ENCODE measurements around the gene MOB3B.

Gene MOB3B

GRCh38 chr9:27566118-27566517 is 36.5 kb upstream of the MOB3B start:
- no peak overlapping the region for H2AFZ ChIP-seq (ENCODE audit: insufficient read depth, low read length, poor library complexity)
- no peaks in the 10 kb centered on the region for H3K9me3 ChIP-seq (ENCODE audit: insufficient read depth, low read depth, low read length)
- no peaks in the 10 kb centered on the region for H3K4me1 ChIP-seq (ENCODE audit: control insufficient read depth in 1 of 2, insufficient read depth in 2 of 2, low read length in 2 of 2)
- no peak overlapping the region for H2AK5ac ChIP-seq (ENCODE audit: low read length)
- H3K18ac ChIP-seq (ENCODE audit: low read length) = no peak overlapping the region
- H3K4me3 ChIP-seq (ENCODE audit: low read depth, low read length) = no peak overlapping the region
- no peak overlapping the region for H3K23ac ChIP-seq (ENCODE audit: low read length)
- no peaks in the 10 kb centered on the region for H3K79me2 ChIP-seq (ENCODE audit: control insufficient read depth, insufficient read depth, low read length, poor library complexity)
- H3K9ac ChIP-seq (ENCODE audit: low read length) = no peak overlapping the region
- no peak overlapping the region for H2BK5ac ChIP-seq (ENCODE audit: low read depth, low read length, poor library complexity)
- no peak overlapping the region for H3K14ac ChIP-seq (ENCODE audit: low read length)
- no peaks in the 10 kb centered on the region for H3K27me3 ChIP-seq (ENCODE audit: insufficient read depth, low read length)
- H2BK12ac ChIP-seq (ENCODE audit: low read length) = no peak overlapping the region
- no peak for DNase-seq
- no CpG with 5 or more reads among the region's 1 CpG for WGBS (ENCODE audit: extremely low coverage, insufficient coverage, insufficient read length)
- no peak overlapping the region for H3K27ac ChIP-seq (ENCODE audit: low read depth, low read length)
- no peak overlapping the region for H4K12ac ChIP-seq (ENCODE audit: low read depth, low read length)
- H2BK120ac ChIP-seq (ENCODE audit: insufficient read depth, low read length, poor library complexity) = no peak overlapping the region
- H3K79me1 ChIP-seq (ENCODE audit: low read length) = no peaks in the 10 kb centered on the region
- H3K4me2 ChIP-seq (ENCODE audit: low read length) = no peak overlapping the region
- no peak overlapping the region for H4K91ac ChIP-seq (ENCODE audit: low read depth, low read length)
- H4K8ac ChIP-seq (ENCODE audit: low read depth, low read length) = no peak overlapping the region
- H3K4ac ChIP-seq (ENCODE audit: low read depth, low read length) = no peak overlapping the region
- H3K36me3 ChIP-seq (ENCODE audit: control insufficient read depth in 1 of 2, insufficient read depth in 2 of 2, low read length in 2 of 2) = peaks cover 0 to 3% of the 10 kb centered on the region in 2 experiments

- no peaks in the 10 kb centered on the region for H3K4me1 ChIP-seq (ENCODE audit: control insufficient read depth in 1 of 2, insufficient read depth in 2 of 2, low read length in 2 of 2)
- H3K79me2 ChIP-seq (ENCODE audit: control insufficient read depth, insufficient read depth, low read length, poor library complexity) = no peaks in the 10 kb centered on the region
- H4K8ac ChIP-seq (ENCODE audit: low read depth, low read length) = no peak overlapping the region
- H3K27ac ChIP-seq (ENCODE audit: low read depth, low read length) = no peak overlapping the region
- H3K9me3 ChIP-seq (ENCODE audit: insufficient read depth, low read depth, low read length) = no peaks in the 10 kb centered on the region
- H4K91ac ChIP-seq (ENCODE audit: low read depth, low read length) = no peak overlapping the region
- H3K4ac ChIP-seq (ENCODE audit: low read depth, low read length) = no peak overlapping the region
- H3K79me1 ChIP-seq (ENCODE audit: low read length) = no peaks in the 10 kb centered on the region
- H2AK5ac ChIP-seq (ENCODE audit: low read length) = no peak overlapping the region
- H3K9ac ChIP-seq (ENCODE audit: low read length) = no peak overlapping the region
- H4K12ac ChIP-seq (ENCODE audit: low read depth, low read length) = no peak overlapping the region
- no peak overlapping the region for H3K14ac ChIP-seq (ENCODE audit: low read length)
- H2BK5ac ChIP-seq (ENCODE audit: low read depth, low read length, poor library complexity) = no peak overlapping the region
- no peak overlapping the region for H3K18ac ChIP-seq (ENCODE audit: low read length)
- no peak overlapping the region for H3K4me3 ChIP-seq (ENCODE audit: low read depth, low read length)
- no peaks in the 10 kb centered on the region for H3K27me3 ChIP-seq (ENCODE audit: insufficient read depth, low read length)
- no peak overlapping the region for H2AFZ ChIP-seq (ENCODE audit: insufficient read depth, low read length, poor library complexity)
- DNase-seq = no peak
- no peak overlapping the region for H3K23ac ChIP-seq (ENCODE audit: low read length)
- H2BK120ac ChIP-seq (ENCODE audit: insufficient read depth, low read length, poor library complexity) = no peak overlapping the region
- H3K4me2 ChIP-seq (ENCODE audit: low read length) = no peak overlapping the region
- H2BK12ac ChIP-seq (ENCODE audit: low read length) = no peak overlapping the region
- H3K36me3 ChIP-seq (ENCODE audit: control insufficient read depth in 1 of 2, insufficient read depth in 2 of 2, low read length in 2 of 2) = peaks cover 0 to 3% of the 10 kb centered on the region in 2 experiments
Measured at GRCh38 chr9:27565696-27566095, 36.1 kb upstream of the MOB3B start.

DNA sequence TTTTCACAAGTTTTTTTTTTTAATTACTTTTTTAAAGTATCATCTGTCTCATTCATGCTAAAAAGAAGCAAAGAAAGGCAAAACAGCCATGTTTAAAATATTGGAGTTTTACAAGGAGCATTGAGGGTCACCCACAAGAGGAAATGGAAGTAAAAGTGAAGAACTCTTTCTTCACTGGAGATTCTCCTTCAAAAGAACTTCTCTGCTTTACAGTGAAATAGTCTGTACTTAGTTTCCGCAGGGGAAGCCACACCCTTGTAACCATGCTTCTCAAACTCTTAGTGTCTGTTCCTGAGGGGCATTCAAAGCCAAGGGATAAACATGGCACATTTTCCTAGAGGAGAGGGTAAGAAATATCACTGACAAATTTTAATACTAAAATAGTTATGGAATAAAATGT is 35.1 kb upstream of the MOB3B start:
- H3K4ac ChIP-seq (ENCODE audit: low read depth, low read length) = no peak overlapping the region
- no peak overlapping the region for H2AK5ac ChIP-seq (ENCODE audit: low read length)
- H3K4me2 ChIP-seq (ENCODE audit: low read length) = no peak overlapping the region
- H2AFZ ChIP-seq (ENCODE audit: insufficient read depth, low read length, poor library complexity) = no peak overlapping the region
- no peaks in the 10 kb centered on the region for H3K4me1 ChIP-seq (ENCODE audit: control insufficient read depth in 1 of 2, insufficient read depth in 2 of 2, low read length in 2 of 2)
- no peak for DNase-seq
- H3K14ac ChIP-seq (ENCODE audit: low read length) = no peak overlapping the region
- WGBS (ENCODE audit: extremely low coverage, insufficient coverage, insufficient read length) = no CpG with 5 or more reads among the region's 1 CpG
- H2BK12ac ChIP-seq (ENCODE audit: low read length) = no peak overlapping the region
- no peak overlapping the region for H3K18ac ChIP-seq (ENCODE audit: low read length)
- no peak overlapping the region for H2BK120ac ChIP-seq (ENCODE audit: insufficient read depth, low read length, poor library complexity)
- H4K12ac ChIP-seq (ENCODE audit: low read depth, low read length) = no peak overlapping the region
- no peaks in the 10 kb centered on the region for H3K27me3 ChIP-seq (ENCODE audit: insufficient read depth, low read length)
- no peak overlapping the region for H3K9ac ChIP-seq (ENCODE audit: low read length)
- H3K9me3 ChIP-seq (ENCODE audit: insufficient read depth, low read depth, low read length) = no peaks in the 10 kb centered on the region
- H2BK5ac ChIP-seq (ENCODE audit: low read depth, low read length, poor library complexity) = no peak overlapping the region
- H3K23ac ChIP-seq (ENCODE audit: low read length) = no peak overlapping the region
- peaks cover 0 to 3% of the 10 kb centered on the region in 2 experiments for H3K36me3 ChIP-seq (ENCODE audit: control insufficient read depth in 1 of 2, insufficient read depth in 2 of 2, low read length in 2 of 2)
- H4K91ac ChIP-seq (ENCODE audit: low read depth, low read length) = no peak overlapping the region
- H3K79me2 ChIP-seq (ENCODE audit: control insufficient read depth, insufficient read depth, low read length, poor library complexity) = no peaks in the 10 kb centered on the region
- no peaks in the 10 kb centered on the region for H3K79me1 ChIP-seq (ENCODE audit: low read length)
- H3K27ac ChIP-seq (ENCODE audit: low read depth, low read length) = no peak overlapping the region
- no peak overlapping the region for H3K4me3 ChIP-seq (ENCODE audit: low read depth, low read length)
- no peak overlapping the region for H4K8ac ChIP-seq (ENCODE audit: low read depth, low read length)

DNA sequence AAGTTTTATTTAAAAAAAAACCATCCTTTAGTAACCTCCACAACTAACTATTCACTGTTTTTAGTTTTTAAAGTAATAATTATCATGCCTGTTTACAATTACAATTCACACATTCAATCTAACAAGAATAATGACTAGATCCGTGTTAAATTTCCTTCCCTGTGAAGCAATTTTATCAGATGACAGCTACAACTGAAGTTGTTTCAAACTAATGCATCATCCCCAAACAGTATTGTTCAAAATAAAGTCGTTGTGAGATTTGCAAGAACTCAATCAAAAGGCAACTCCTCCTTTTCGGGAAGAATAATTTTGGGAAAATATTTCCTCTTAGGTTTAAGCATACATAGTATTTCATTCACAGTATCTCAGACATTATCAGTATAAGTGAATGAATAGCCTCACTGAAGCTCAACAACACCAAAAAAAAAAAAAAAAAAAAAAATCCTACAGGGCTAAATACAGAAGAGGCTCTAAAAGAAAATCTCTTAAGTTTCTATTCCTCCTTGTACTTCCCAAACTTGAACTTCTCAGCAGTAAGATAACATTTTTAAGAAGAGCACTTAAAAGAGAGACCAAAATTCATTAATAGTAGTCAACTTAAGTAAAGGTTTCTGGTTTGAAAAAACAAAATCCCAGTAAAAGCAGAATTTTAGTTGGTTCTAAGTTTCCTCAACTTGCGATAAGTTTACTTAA is 34.3 kb upstream of the MOB3B start:
- no peak overlapping the region for H3K4me2 ChIP-seq (ENCODE audit: low read length)
- H3K79me2 ChIP-seq (ENCODE audit: control insufficient read depth, insufficient read depth, low read length, poor library complexity) = no peaks in the 10 kb centered on the region
- no peak for DNase-seq
- H2BK5ac ChIP-seq (ENCODE audit: low read depth, low read length, poor library complexity) = no peak overlapping the region
- H2AK5ac ChIP-seq (ENCODE audit: low read length) = no peak overlapping the region
- H3K4me3 ChIP-seq (ENCODE audit: low read depth, low read length) = no peak overlapping the region
- no peak overlapping the region for H3K9ac ChIP-seq (ENCODE audit: low read length)
- H3K18ac ChIP-seq (ENCODE audit: low read length) = no peak overlapping the region
- no peak overlapping the region for H3K27ac ChIP-seq (ENCODE audit: low read depth, low read length)
- no CpG with 5 or more reads among the region's 4 CpGs for WGBS (ENCODE audit: extremely low coverage, insufficient coverage, insufficient read length)
- H4K91ac ChIP-seq (ENCODE audit: low read depth, low read length) = no peak overlapping the region
- no peak overlapping the region for H4K12ac ChIP-seq (ENCODE audit: low read depth, low read length)
- H3K4me1 ChIP-seq (ENCODE audit: control insufficient read depth in 1 of 2, insufficient read depth in 2 of 2, low read length in 2 of 2) = no peaks in the 10 kb centered on the region
- no peaks in the 10 kb centered on the region for H3K79me1 ChIP-seq (ENCODE audit: low read length)
- no peaks in the 10 kb centered on the region for H3K9me3 ChIP-seq (ENCODE audit: insufficient read depth, low read depth, low read length)
- no peak overlapping the region for H3K4ac ChIP-seq (ENCODE audit: low read depth, low read length)
- H2BK120ac ChIP-seq (ENCODE audit: insufficient read depth, low read length, poor library complexity) = no peak overlapping the region
- H2BK12ac ChIP-seq (ENCODE audit: low read length) = no peak overlapping the region
- H4K8ac ChIP-seq (ENCODE audit: low read depth, low read length) = no peak overlapping the region
- peaks cover 0 to 3% of the 10 kb centered on the region in 2 experiments for H3K36me3 ChIP-seq (ENCODE audit: control insufficient read depth in 1 of 2, insufficient read depth in 2 of 2, low read length in 2 of 2)
- no peak overlapping the region for H2AFZ ChIP-seq (ENCODE audit: insufficient read depth, low read length, poor library complexity)
- no peak overlapping the region for H3K23ac ChIP-seq (ENCODE audit: low read length)
- H3K14ac ChIP-seq (ENCODE audit: low read length) = no peak overlapping the region
- H3K27me3 ChIP-seq (ENCODE audit: insufficient read depth, low read length) = no peaks in the 10 kb centered on the region

Measured in trophoblast cell (in vitro differentiated cells and primary cell).